GM10266 (cell line): ENCODE measurements around the gene SETD1B.

ENCODE experiments used
- DNase-seq: peaks from one replicate; pipeline ENCODE4 v3.0.0; 2012; ENCODE audit errors: extremely low spot score
- CTCF ChIP-seq: IDR thresholded peaks from 2 replicates; pipeline ENCODE4 v1.5.1; 2012; ENCODE audit warnings: mild to moderate bottlenecking, low read depth; ENCODE audit not compliant: control insufficient read depth, insufficient read depth; ENCODE audit errors: missing control alignments

Gene SETD1B

GRCh38 chr12:121802843-121803698 lies 738 bp upstream of the SETD1B start:
- DNase-seq: peak; percentile 97
- no peak for TF ChIP-seq CTCF

- TF ChIP-seq CTCF: no peak
- peak; percentile 64 for DNase-seq
Measured at GRCh38 chr12:121804417-121805111, 755 bp downstream of the SETD1B start.

- no peak for TF ChIP-seq CTCF
- no peak for DNase-seq
Measured at GRCh38 chr12:121805171-121806008, 1.6 kb downstream of the SETD1B start.

- no peak for TF ChIP-seq CTCF
- no peak for DNase-seq
Measured at GRCh38 chr12:121806009-121806545, 2.3 kb downstream of the SETD1B start.

GRCh38 chr12:121806546-121807423 lies 3.0 kb downstream of the SETD1B start:
- no peak for DNase-seq
- TF ChIP-seq CTCF: no peak

GRCh38 chr12:121807642-121808347 lies 4.0 kb downstream of the SETD1B start:
- DNase-seq: no peak
- no peak for TF ChIP-seq CTCF
